Osteocyte (in vitro differentiated cells): ENCODE measurements around the gene RNASE13. TPM values are rescaled to one million over a fixed set of nuclear protein-coding genes. Genes with fewer than 3 reads are reported as not detected.

Source experiments
- DNase-seq: peaks from one replicate; pipeline ENCODE4 v3.0.0; 2021; ENCODE audit warnings: mixed read lengths; ENCODE audit not compliant: unreplicated experiment; ENCODE audit errors: extremely low spot score
- H3K27ac Mint-ChIP-seq: one replicate; pipeline ENCODE4 v1.8.0; 2021; ENCODE audit warnings: mild to moderate bottlenecking, mixed read lengths; ENCODE audit not compliant: unreplicated experiment
- H3K27me3 Mint-ChIP-seq: one replicate; pipeline ENCODE4 v1.8.0; 2021; ENCODE audit warnings: mixed read lengths; ENCODE audit not compliant: unreplicated experiment
- H3K36me3 Mint-ChIP-seq: one replicate; pipeline ENCODE4 v1.8.0; 2021; ENCODE audit warnings: mixed read lengths; ENCODE audit not compliant: unreplicated experiment
- H3K4me1 Mint-ChIP-seq: one replicate; pipeline ENCODE4 v1.8.0; 2021; ENCODE audit warnings: mixed read lengths; ENCODE audit not compliant: unreplicated experiment
- H3K4me3 Mint-ChIP-seq: one replicate; pipeline ENCODE4 v1.8.0; 2021; ENCODE audit warnings: mild to moderate bottlenecking, moderate library complexity, mixed read lengths; ENCODE audit not compliant: unreplicated experiment
- H3K9me3 Mint-ChIP-seq: one replicate; pipeline ENCODE4 v1.8.0; 2021; ENCODE audit warnings: mixed read lengths; ENCODE audit not compliant: unreplicated experiment
- total RNA-seq: library from RNA; stranded (reverse); gene quantifications from 2 replicates; pipeline ENCODE4 v1.2.1, GENCODE V29; 2021
- TF ChIP-seq, protein P1 (sequence below): fragments of 200-600 bp; sonication (generic); IDR thresholded peaks from 2 replicates; pipeline ENCODE4 v1.5.0; 2021; ENCODE audit warnings: antibody characterized with exemption, mild to moderate bottlenecking, moderate library complexity

RNASE13 gene
- total RNA-seq, 1 donor from 2014 or later = not detected

DNA sequence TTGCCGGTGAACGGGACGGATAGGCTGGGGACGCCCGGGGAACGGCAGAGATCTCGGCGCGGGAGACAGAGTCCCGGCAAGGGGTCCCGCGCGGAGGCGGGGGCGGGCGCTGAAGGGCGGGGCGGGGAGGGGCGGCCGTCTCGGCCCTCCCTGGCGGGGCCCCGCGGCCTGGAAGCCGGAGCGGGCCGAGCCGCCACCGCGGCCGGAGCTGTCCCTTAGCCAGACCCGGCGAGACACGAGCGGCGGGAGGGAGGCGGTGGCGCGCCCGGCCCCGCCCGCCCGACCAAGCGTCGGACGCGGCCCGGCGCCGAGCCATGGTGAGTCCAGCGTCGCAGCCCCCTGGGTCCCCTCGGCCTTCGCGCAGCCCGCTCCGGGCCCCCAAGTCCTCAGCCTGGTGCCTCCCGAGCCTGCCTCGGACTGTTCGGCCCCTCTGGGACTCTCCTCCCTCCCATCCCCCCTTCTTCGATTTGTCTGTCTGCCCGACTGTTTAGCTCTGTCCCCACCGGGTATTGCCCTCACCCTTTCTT lies 35.5 kb upstream of the RNASE13 start, which contains the start of gene ARHGEF40:
ARHGEF40 (plus strand) TSS at position 222 of the 527 bp plus-strand sequence; CDS start at position 315, 93 bp downstream.
- TF ChIP-seq, protein P1, sequence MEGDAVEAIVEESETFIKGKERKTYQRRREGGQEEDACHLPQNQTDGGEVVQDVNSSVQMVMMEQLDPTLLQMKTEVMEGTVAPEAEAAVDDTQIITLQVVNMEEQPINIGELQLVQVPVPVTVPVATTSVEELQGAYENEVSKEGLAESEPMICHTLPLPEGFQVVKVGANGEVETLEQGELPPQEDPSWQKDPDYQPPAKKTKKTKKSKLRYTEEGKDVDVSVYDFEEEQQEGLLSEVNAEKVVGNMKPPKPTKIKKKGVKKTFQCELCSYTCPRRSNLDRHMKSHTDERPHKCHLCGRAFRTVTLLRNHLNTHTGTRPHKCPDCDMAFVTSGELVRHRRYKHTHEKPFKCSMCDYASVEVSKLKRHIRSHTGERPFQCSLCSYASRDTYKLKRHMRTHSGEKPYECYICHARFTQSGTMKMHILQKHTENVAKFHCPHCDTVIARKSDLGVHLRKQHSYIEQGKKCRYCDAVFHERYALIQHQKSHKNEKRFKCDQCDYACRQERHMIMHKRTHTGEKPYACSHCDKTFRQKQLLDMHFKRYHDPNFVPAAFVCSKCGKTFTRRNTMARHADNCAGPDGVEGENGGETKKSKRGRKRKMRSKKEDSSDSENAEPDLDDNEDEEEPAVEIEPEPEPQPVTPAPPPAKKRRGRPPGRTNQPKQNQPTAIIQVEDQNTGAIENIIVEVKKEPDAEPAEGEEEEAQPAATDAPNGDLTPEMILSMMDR = no peak
- no peak for DNase-seq
- H3K36me3 Mint-ChIP-seq = peaks cover 10% of the 10 kb centered on the region
- H3K27ac Mint-ChIP-seq = peak within 1 kb of the TSS; percentile 99
- peaks cover 35% of the 10 kb centered on the region for H3K4me1 Mint-ChIP-seq
- peak within 1 kb of the TSS; percentile 91 for H3K4me3 Mint-ChIP-seq
- no peaks in the 10 kb centered on the region for H3K27me3 Mint-ChIP-seq
- no peaks in the 10 kb centered on the region for H3K9me3 Mint-ChIP-seq

DNA sequence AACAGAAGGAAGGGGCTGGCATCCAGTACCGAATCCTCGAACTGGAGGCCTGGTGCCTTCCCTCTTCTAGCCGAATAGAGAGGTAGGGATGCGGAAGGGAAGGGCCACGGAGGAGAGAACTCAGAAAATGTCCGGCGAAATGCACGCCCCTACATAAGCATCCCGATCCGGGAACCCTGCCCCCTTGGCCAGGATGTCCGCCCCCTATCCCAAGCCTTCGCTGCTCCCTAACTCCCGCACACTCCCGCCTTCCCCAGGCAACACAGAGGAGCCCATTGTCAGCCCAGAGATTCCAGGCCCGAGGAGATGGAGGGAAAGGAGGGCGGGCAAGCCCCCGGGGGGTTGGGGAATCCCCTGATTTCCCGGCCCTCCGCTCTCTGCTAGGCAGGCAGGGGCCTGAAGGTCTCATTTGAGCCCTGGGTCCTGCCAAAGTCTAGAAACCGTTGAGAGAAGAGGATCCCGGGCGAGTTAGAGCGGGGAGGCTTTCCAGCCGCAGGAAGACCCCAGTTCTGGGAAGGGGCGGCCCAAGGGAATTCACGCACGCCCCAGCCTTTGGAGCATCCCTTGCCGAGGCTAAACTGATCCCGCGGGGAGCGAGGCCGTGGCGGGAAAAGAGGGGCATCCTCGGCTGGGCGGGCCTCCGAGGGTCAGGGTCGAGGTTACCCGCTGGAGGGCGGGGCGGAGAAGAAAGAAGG lies 34.9 kb upstream of the RNASE13 start:
- H3K4me3 Mint-ChIP-seq = peak overlapping the region; percentile 88
- H3K36me3 Mint-ChIP-seq = peaks cover 8% of the 10 kb centered on the region
- peaks cover 35% of the 10 kb centered on the region for H3K4me1 Mint-ChIP-seq
- H3K27ac Mint-ChIP-seq = peak overlapping the region; percentile 96
- no peaks in the 10 kb centered on the region for H3K27me3 Mint-ChIP-seq
- DNase-seq = no peak
- H3K9me3 Mint-ChIP-seq = no peaks in the 10 kb centered on the region
- TF ChIP-seq, protein P1 = no peak

DNA sequence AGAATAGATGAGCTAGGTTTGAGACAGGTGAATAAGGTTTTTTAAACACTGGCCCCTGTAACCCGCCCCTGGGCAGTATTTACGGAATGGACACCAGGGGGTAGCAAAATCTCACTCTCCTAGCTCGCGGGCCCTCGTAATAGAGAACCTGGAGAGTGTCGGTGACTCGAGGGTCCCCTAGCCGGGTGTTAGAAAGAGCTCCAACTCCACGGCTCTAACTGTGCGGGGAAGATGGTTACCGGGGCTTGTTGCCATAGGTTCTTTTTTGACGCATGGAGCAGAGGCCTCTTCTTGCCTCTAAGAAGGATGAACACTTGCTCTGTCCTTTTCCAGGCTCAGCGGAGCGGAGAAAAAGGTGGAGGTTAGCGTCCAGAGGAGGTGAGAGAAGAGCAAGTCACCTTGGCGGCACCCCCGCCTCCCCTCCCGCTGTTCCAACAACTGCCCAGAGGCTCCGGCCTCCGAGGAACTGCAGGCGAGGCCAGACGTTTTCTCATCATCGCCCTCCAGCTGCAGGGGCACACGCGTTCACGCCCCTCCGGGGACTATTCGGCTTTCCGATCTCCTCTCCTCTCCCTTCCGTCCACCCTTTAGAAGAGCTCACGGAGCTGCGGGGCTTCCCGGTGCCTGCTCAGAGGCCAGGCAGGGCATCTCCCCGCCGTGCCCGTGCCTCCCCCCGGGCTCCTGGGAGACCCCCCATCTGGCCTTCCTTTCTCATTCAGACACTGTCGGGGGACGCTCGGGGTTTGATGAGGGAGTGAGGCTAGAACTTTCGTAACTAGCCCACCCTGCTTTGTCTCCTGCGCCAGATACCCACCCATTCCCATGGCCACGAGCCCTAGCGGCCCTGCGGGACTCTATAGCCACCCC lies 34.1 kb upstream of the RNASE13 start:
- TF ChIP-seq, protein P1 = peak; percentile 69
- Mint-ChIP-seq H3K4me1 (peaks cover 39% of the 10 kb centered on the region), H3K9me3 (no peaks in the 10 kb centered on the region), H3K27ac (peak overlapping the region; percentile 96), H3K36me3 (peaks cover 7% of the 10 kb centered on the region), H3K4me3 (peak overlapping the region; percentile 88), H3K27me3 (no peaks in the 10 kb centered on the region)
- DNase-seq = no peak

DNA sequence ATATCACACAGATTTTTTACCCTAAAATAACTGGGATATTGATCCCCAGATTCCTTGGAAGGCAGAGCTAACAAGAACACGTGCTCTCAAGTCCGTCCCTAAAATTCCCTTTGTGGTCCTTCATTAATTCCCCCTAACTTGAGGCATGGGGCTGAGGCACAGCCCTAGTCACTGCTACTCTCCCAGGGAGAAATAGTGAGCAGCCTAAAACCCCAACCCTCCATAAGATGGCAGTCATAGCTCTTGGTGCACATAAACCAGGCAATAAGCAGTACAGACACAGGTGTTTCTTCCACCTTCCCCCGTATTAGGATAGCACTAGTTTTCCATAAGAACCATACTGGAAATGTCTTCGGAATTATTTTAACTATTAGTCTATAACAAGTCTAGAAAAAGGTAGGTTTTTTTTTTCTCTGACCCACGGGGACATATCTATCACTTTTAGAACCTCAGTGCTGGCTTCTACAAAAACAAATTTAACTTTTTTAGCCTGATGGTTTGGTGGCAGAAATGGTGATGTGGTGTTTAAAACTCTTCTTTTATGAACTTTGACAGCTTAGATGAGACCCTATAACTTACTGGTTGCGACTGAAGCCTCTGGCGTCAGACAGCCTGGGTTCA lies 32.4 kb upstream of the RNASE13 start:
- Mint-ChIP-seq H3K9me3 (no peaks in the 10 kb centered on the region), H3K4me3 (no peak overlapping the region), H3K36me3 (no peaks in the 10 kb centered on the region), H3K27ac (no peak overlapping the region), H3K27me3 (no peaks in the 10 kb centered on the region), H3K4me1 (peaks cover 40% of the 10 kb centered on the region)
- no peak for DNase-seq
- TF ChIP-seq, protein P1 = peak; percentile 44
